NCI-H1417 (cell line): Measurements from ENCODE around the gene NARS2.
A peak's percentile ranks its signal among the peaks of the same experiment; 100 is the strongest.

Source experiments
- DNase-seq, 3 experiments: peaks; one replicate each; lab custom pipeline; 2025; lab: John Stamatoyannopoulos, UW

Gene NARS2

GRCh38 chr11:78414321-78415051, 160.2 kb downstream of the NARS2 start:
- peak in 1 of 3 experiments; percentile 40 for DNase-seq

- DNase-seq: no peak
Measured at GRCh38 chr11:78408619-78409018, 166.0 kb downstream of the NARS2 start.

GRCh38 chr11:78406568-78407196, 168.0 kb downstream of the NARS2 start:
- DNase-seq: no peak

- DNase-seq: no peak
Measured at GRCh38 chr11:78405805-78406204, 168.9 kb downstream of the NARS2 start.

GRCh38 chr11:78403781-78404180, 170.9 kb downstream of the NARS2 start:
- no peak for DNase-seq

GRCh38 chr11:78402847-78403246, 171.8 kb downstream of the NARS2 start:
- DNase-seq: no peak

- DNase-seq: no peak
Measured at GRCh38 chr11:78400702-78401101, 174.0 kb downstream of the NARS2 start.

- no peak for DNase-seq
Measured at GRCh38 chr11:78400116-78400515, 174.5 kb downstream of the NARS2 start.

GRCh38 chr11:78399136-78399535, 175.5 kb downstream of the NARS2 start:
- DNase-seq: no peak

- no peak for DNase-seq
Measured at GRCh38 chr11:78398715-78399114, 175.9 kb downstream of the NARS2 start.

- DNase-seq: no peak
Measured at GRCh38 chr11:78397398-78397797, 177.3 kb downstream of the NARS2 start.

GRCh38 chr11:78395597-78395996, 179.1 kb downstream of the NARS2 start:
- DNase-seq: no peak

- DNase-seq: no peak
Measured at GRCh38 chr11:78392854-78393253, 181.8 kb downstream of the NARS2 start.

GRCh38 chr11:78391424-78391823, 183.2 kb downstream of the NARS2 start:
- DNase-seq: no peak

- no peak for DNase-seq
Measured at GRCh38 chr11:78390809-78391208, 183.9 kb downstream of the NARS2 start.

GRCh38 chr11:78386215-78386941, 188.3 kb downstream of the NARS2 start:
- no peak for DNase-seq
